Measurements from ENCODE around the gene CMC2.

- TF ChIP-seq CTCF (IDR thresholded peaks at IDR 0.05): no peak
- no peak for TF ChIP-seq POLR2AphosphoS5 (IDR thresholded peaks at IDR 0.05)
- no peak for TF ChIP-seq POLR2A (IDR thresholded peaks at IDR 0.05)
Observed at GRCh38 chr16:81006211-81006812, 373 bp downstream of the CMC2 start.
